Activated B cell treated with CpG ODN at 0.5 μM for 24 hours (primary cell): ENCODE results near the gene FOXK1. TPM values are rescaled to one million over a fixed set of nuclear protein-coding genes. Genes with fewer than 3 reads are reported as not detected.

ENCODE experiments used
- ATAC-seq: fragments of 200-7000 bp; cut with Tn5 transposase; one replicate; pipeline ENCODE4 v1.10.0; 2021; ENCODE audit warnings: low read depth, mild to moderate bottlenecking, moderate library complexity
- CTCF ChIA-PET: fragments of 350-600 bp; sonication (Branson Sonifier 250); formaldehyde crosslinking; loops from one replicate; lab custom pipeline; 2021; ENCODE audit warnings: antibody characterized with exemption; lab: Charles Lee
- POLR2A ChIA-PET: fragments of 350-600 bp; sonication (Branson Sonifier 250); formaldehyde crosslinking; loops from one replicate; lab custom pipeline; 2021; ENCODE audit warnings: antibody characterized with exemption; lab: Charles Lee
- DNase-seq: peaks from one replicate; pipeline ENCODE4 v3.0.0; 2022
- H3K27ac Mint-ChIP-seq: one replicate; pipeline ENCODE4 v1.8.0; 2020; ENCODE audit warnings: mixed read lengths
- H3K27me3 Mint-ChIP-seq: one replicate; pipeline ENCODE4 v1.8.0; 2021; ENCODE audit warnings: mixed read lengths
- H3K36me3 Mint-ChIP-seq: one replicate; pipeline ENCODE4 v1.8.0; 2021; ENCODE audit warnings: low read depth, mixed read lengths
- H3K4me1 Mint-ChIP-seq: one replicate; pipeline ENCODE4 v1.8.0; 2021; ENCODE audit warnings: mixed read lengths
- H3K4me3 Mint-ChIP-seq: one replicate; pipeline ENCODE4 v1.8.0; 2020; ENCODE audit warnings: mild to moderate bottlenecking, mixed read lengths
- H3K9me3 Mint-ChIP-seq: one replicate; pipeline ENCODE4 v1.8.0; 2020; ENCODE audit warnings: mixed read lengths
- CTCF ChIP-seq: fragments of 200-600 bp; IDR thresholded peaks from one replicate; pipeline ENCODE4 v1.8.0; 2022; ENCODE audit warnings: antibody characterized with exemption, mild to moderate bottlenecking
- intact Hi-C: fragments of 100-400 bp; cut with micrococcal nuclease; formaldehyde crosslinking; loops from one replicate; pipeline ENCODE4 v1.15.1; 2024
- total RNA-seq: library from RNA; stranded (reverse); gene quantifications from 2 replicates; pipeline ENCODE4 v1.2.3, GENCODE V29; 2022

The FOXK1 gene
- total RNA-seq, 1 donor from 2014 or later, result 42.7 TPM

- ChIA-PET CTCF (no interaction called here), POLR2A (no interaction called here)
- no peak for TF ChIP-seq CTCF
- intact Hi-C loops, result no loop called here
- Mint-ChIP-seq H3K27ac (no peak overlapping the region), H3K4me1 (no peaks in the 10 kb centered on the region), H3K36me3 (no peaks in the 10 kb centered on the region), H3K9me3 (no peaks in the 10 kb centered on the region), H3K27me3 (peaks cover 7% of the 10 kb centered on the region), H3K4me3 (no peak overlapping the region)
- ATAC-seq, result no peak
- DNase-seq, result no peak
These were observed 138.4 kb downstream of the FOXK1 start for GRCh38 chr7:4820405-4820966.

Other genes with a start within 250 kb of the FOXK1 start
- 98.3 and 111 TPM in 2 replicates for gene AP5Z1, start 93.3 kb downstream of the FOXK1 start, total RNA-seq
- gene PAPOLB, start 179.7 kb downstream of the FOXK1 start, total RNA-seq, result 0.07 TPM in 1 of 2 replicates, not detected in the other
- gene RADIL, start 201.4 kb downstream of the FOXK1 start, total RNA-seq, result not detected in 2 replicates